Peyer's patch (tissue), 4 donors: ENCODE measurements around the gene ZSWIM1.

ENCODE experiments used
- POLR2A ChIP-seq, 2 donors: fragments of 450-650 bp; IDR thresholded peaks; one replicate each; pipeline ENCODE4 v1.5.1; 2017; ENCODE audit warnings: antibody characterized with exemption in 2 of 2, mild to moderate bottlenecking in 2 of 2, moderate library complexity in 2 of 2
- TF ChIP-seq, protein P1 (sequence below), 6 experiments: fragments of 450-650 bp in 4 of 6; fragments of 200-600 bp in 2 of 6; sonication (generic) in 1 of 6; IDR thresholded peaks; one replicate each; pipeline ENCODE4 v1.5.1; 2017 to 2019; ENCODE audit warnings: antibody characterized with exemption in 6 of 6, mild to moderate bottlenecking in 3 of 6, moderate library complexity in 1 of 6

DNA sequence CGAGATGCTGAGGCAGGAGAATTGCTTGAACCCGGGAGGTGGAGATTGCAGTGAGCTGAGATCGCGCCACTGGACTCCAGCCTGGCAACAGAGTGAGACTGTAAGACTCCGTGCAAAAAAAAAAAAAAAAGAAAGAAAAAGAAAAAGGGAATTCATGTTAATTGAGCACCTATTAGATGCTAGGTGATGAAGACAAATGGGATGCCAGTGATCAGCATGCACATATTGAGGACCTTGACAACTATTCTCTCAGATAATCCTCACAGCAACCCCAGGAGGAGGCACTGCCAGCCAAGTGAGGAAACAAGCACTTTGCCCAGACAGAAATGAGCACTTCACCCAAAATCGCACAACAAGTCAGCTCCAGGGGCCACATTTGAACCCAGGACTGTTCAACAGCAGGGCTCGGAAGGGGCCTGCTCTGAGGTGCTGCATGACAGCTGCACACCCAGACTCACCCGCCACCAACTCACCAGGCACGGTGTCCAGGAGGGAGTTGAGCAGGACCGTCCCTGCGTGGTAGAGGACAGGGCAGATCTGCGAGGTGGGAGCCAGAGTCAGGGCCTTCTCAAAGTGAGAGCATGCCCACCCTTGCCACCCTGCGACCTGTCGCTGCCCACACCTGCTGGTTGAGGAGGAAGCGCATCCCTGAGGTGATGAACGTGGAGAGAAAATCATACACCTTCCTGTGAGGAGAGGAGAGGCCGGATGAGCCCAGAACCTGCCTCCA is 26.4 kb downstream of the ZSWIM1 start:
- TF ChIP-seq, protein P1, sequence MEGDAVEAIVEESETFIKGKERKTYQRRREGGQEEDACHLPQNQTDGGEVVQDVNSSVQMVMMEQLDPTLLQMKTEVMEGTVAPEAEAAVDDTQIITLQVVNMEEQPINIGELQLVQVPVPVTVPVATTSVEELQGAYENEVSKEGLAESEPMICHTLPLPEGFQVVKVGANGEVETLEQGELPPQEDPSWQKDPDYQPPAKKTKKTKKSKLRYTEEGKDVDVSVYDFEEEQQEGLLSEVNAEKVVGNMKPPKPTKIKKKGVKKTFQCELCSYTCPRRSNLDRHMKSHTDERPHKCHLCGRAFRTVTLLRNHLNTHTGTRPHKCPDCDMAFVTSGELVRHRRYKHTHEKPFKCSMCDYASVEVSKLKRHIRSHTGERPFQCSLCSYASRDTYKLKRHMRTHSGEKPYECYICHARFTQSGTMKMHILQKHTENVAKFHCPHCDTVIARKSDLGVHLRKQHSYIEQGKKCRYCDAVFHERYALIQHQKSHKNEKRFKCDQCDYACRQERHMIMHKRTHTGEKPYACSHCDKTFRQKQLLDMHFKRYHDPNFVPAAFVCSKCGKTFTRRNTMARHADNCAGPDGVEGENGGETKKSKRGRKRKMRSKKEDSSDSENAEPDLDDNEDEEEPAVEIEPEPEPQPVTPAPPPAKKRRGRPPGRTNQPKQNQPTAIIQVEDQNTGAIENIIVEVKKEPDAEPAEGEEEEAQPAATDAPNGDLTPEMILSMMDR (IDR thresholded peaks at IDR 0.05) = no peak
- no peak for TF ChIP-seq POLR2A (IDR thresholded peaks at IDR 0.05)
